K562 (cell line): ENCODE data around the gene CCM2. TPM values are rescaled to one million over a fixed set of nuclear protein-coding genes. Genes with fewer than 3 reads are reported as not detected.

Source experiments
- BACH1 ChIP-seq: fragments of 200-800 bp; sonication (Bioruptor generic); IDR thresholded peaks from 2 replicates; pipeline ENCODE4 v1.6.1; 2016; ENCODE audit warnings: missing genetic modification characterization, missing compliant biosample characterization
- CBFA2T3 ChIP-seq: fragments of 450-650 bp; IDR thresholded peaks from 2 replicates; pipeline ENCODE4 v1.6.1; 2017
- MTA2 ChIP-seq: fragments of 450-650 bp; IDR thresholded peaks from 2 replicates; pipeline ENCODE4 v1.6.1; 2016; ENCODE audit warnings: low read depth
- POLR2AphosphoS5 ChIP-seq: IDR thresholded peaks from 2 replicates; pipeline ENCODE4 v1.6.1; 2011; ENCODE audit warnings: mild to moderate bottlenecking, low read depth, low read length, moderate library complexity; ENCODE audit not compliant: control insufficient read depth, insufficient read depth
- POLR3A ChIP-seq: IDR thresholded peaks from 2 replicates; pipeline ENCODE4 v1.6.1; 2011; ENCODE audit warnings: borderline replicate concordance, mild to moderate bottlenecking, moderate library complexity; ENCODE audit not compliant: insufficient read length, insufficient read depth; ENCODE audit errors: extremely low read depth
- STAT5A ChIP-seq: IDR thresholded peaks from 2 replicates; pipeline ENCODE4 v1.6.1; 2012; ENCODE audit warnings: low read length, inconsistent platforms, borderline replicate concordance
- TBL1XR1 ChIP-seq, 2 experiments: IDR thresholded peaks; 2 replicates each; pipeline ENCODE4 v1.6.1; 2012; ENCODE audit warnings: improper control_type of control experiment in 2 of 2, low read length in 2 of 2, mild to moderate bottlenecking in 1 of 2
- ZNF175 ChIP-seq: fragments of 200-800 bp; sonication (Bioruptor generic); IDR thresholded peaks from 2 replicates; pipeline ENCODE4 v1.6.1; 2016; ENCODE audit warnings: low read depth, mild to moderate bottlenecking, missing genetic modification characterization, missing compliant biosample characterization
- ZNF324 ChIP-seq: fragments of 250-450 bp; sonication (Bioruptor Pico); IDR thresholded peaks from 2 replicates; pipeline ENCODE4 v1.4.0; 2020; ENCODE audit warnings: mild to moderate bottlenecking
- ZNF778 ChIP-seq: fragments of 450-650 bp; formaldehyde crosslinking; IDR thresholded peaks from 2 replicates; pipeline ENCODE4 v1.4.0; 2020; ENCODE audit warnings: mild to moderate bottlenecking, moderate library complexity
- polyA plus RNA-seq, 8 experiments: library from polyadenylated mRNA; depleted of rRNA in 4 of 8; stranded (reverse) in 5 of 8; unstranded in 3 of 8; fragments of >200 nt; fragmentation: Nextera tagmentation in 2 of 8; fragmentation: Illumina TruSeq in 1 of 8; extraction: Ambion mirVana in 2 of 8; extraction: Trizol in 1 of 8; gene quantifications; 2 replicates each; pipeline versions ENCODE4 v1.2.1 to v1.2.3, GENCODE V29; 2011 to 2014; ENCODE audit warnings: inconsistent platforms in 1 of 8, missing spikeins in 1 of 8
- total RNA-seq, 7 experiments: library from RNA; depleted of rRNA in 6 of 7; stranded (reverse); fragments of >200 nt in 6 of 7; fragmentation: Illumina TruSeq in 2 of 7; extraction: Trizol in 2 of 7; gene quantifications; 2 replicates each; pipeline versions ENCODE4 v1.2.1 to v1.2.3, GENCODE V29; 2011 to 2021; ENCODE audit warnings: low replicate concordance in 1 of 7
- TF ChIP-seq, protein P1 (sequence below), 2 experiments: fragments of 150-350 bp in 1 of 2; IDR thresholded peaks; 2 replicates each; pipeline ENCODE4 v1.6.1; 2012 to 2016; ENCODE audit warnings: low read depth in 2 of 2, low read length in 2 of 2, mild to moderate bottlenecking in 1 of 2, moderate library complexity in 1 of 2
- TF ChIP-seq, protein P2 (sequence below): fragments of 450-650 bp; IDR thresholded peaks from 2 replicates; pipeline ENCODE4 v1.6.1; 2016; ENCODE audit warnings: low read depth
- TF ChIP-seq, protein P3 (sequence below): fragments of 450-650 bp; IDR thresholded peaks from 2 replicates; pipeline ENCODE4 v1.7.0; 2016; ENCODE audit warnings: borderline replicate concordance

Gene CCM2
- total and polyA plus RNA-seq, 9 of the 15 experiments (the other 6 are each of a cell fraction or from before 2014, with no cell fraction given) = 0.41 to 38.6 (median 25.9) TPM

DNA sequence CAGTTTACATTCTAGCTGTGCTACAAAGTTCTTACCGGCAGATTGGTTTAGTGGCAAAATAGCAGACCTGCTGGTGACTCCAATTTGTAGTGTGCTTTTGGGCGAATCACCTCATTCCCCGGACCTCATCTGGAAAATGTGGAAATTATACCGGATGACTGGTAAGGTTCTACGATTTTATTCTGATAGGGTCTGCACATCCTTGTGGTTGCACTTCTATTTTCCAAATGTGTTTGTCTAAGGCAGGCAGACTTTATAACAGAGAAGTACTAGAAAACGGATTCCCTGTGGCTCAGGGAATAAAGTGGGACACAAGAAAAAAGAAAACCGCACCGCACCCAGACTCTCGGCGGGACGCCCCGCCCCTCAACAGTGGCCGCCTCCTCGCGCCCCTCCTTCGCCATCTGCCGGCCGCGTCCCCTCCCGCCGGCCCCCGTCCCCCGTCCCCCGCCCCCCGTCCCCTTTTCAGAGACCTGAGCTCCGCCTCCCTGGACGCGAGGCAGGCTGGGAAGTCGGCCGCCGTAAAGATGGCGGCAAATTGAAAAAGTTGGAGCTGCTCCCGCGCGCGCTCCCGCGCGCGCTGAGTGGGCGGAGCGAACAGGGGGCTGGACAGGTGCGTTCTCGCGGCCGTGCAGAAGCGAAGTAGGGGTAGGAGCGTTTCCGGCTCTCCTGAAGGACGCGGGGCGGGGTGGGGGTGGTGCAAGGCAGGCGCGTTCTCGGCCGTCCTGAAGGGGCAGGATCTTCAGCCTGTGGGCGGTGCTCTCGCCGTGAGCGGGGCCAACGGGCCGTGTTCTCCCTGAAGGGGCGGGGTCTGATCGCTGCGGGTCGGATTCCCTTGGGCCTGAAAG is 532 bp upstream of the CCM2 start (continued):
- TF ChIP-seq MTA2 = no peak
- TF ChIP-seq POLR3A = no peak
- no peak for TF ChIP-seq ZNF778 (CRISPR knock-in tag)
- TF ChIP-seq, protein P1, sequence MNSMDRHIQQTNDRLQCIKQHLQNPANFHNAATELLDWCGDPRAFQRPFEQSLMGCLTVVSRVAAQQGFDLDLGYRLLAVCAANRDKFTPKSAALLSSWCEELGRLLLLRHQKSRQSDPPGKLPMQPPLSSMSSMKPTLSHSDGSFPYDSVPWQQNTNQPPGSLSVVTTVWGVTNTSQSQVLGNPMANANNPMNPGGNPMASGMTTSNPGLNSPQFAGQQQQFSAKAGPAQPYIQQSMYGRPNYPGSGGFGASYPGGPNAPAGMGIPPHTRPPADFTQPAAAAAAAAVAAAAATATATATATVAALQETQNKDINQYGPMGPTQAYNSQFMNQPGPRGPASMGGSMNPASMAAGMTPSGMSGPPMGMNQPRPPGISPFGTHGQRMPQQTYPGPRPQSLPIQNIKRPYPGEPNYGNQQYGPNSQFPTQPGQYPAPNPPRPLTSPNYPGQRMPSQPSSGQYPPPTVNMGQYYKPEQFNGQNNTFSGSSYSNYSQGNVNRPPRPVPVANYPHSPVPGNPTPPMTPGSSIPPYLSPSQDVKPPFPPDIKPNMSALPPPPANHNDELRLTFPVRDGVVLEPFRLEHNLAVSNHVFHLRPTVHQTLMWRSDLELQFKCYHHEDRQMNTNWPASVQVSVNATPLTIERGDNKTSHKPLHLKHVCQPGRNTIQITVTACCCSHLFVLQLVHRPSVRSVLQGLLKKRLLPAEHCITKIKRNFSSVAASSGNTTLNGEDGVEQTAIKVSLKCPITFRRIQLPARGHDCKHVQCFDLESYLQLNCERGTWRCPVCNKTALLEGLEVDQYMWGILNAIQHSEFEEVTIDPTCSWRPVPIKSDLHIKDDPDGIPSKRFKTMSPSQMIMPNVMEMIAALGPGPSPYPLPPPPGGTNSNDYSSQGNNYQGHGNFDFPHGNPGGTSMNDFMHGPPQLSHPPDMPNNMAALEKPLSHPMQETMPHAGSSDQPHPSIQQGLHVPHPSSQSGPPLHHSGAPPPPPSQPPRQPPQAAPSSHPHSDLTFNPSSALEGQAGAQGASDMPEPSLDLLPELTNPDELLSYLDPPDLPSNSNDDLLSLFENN (IDR thresholded peaks at IDR 0.05; ENCODE audit: low read depth in 2 of 2, low read length in 2 of 2) = no peak
- TF ChIP-seq TBL1XR1 (IDR thresholded peaks at IDR 0.05; ENCODE audit: low read length in 2 of 2) = no peak
- TF ChIP-seq, protein P2, sequence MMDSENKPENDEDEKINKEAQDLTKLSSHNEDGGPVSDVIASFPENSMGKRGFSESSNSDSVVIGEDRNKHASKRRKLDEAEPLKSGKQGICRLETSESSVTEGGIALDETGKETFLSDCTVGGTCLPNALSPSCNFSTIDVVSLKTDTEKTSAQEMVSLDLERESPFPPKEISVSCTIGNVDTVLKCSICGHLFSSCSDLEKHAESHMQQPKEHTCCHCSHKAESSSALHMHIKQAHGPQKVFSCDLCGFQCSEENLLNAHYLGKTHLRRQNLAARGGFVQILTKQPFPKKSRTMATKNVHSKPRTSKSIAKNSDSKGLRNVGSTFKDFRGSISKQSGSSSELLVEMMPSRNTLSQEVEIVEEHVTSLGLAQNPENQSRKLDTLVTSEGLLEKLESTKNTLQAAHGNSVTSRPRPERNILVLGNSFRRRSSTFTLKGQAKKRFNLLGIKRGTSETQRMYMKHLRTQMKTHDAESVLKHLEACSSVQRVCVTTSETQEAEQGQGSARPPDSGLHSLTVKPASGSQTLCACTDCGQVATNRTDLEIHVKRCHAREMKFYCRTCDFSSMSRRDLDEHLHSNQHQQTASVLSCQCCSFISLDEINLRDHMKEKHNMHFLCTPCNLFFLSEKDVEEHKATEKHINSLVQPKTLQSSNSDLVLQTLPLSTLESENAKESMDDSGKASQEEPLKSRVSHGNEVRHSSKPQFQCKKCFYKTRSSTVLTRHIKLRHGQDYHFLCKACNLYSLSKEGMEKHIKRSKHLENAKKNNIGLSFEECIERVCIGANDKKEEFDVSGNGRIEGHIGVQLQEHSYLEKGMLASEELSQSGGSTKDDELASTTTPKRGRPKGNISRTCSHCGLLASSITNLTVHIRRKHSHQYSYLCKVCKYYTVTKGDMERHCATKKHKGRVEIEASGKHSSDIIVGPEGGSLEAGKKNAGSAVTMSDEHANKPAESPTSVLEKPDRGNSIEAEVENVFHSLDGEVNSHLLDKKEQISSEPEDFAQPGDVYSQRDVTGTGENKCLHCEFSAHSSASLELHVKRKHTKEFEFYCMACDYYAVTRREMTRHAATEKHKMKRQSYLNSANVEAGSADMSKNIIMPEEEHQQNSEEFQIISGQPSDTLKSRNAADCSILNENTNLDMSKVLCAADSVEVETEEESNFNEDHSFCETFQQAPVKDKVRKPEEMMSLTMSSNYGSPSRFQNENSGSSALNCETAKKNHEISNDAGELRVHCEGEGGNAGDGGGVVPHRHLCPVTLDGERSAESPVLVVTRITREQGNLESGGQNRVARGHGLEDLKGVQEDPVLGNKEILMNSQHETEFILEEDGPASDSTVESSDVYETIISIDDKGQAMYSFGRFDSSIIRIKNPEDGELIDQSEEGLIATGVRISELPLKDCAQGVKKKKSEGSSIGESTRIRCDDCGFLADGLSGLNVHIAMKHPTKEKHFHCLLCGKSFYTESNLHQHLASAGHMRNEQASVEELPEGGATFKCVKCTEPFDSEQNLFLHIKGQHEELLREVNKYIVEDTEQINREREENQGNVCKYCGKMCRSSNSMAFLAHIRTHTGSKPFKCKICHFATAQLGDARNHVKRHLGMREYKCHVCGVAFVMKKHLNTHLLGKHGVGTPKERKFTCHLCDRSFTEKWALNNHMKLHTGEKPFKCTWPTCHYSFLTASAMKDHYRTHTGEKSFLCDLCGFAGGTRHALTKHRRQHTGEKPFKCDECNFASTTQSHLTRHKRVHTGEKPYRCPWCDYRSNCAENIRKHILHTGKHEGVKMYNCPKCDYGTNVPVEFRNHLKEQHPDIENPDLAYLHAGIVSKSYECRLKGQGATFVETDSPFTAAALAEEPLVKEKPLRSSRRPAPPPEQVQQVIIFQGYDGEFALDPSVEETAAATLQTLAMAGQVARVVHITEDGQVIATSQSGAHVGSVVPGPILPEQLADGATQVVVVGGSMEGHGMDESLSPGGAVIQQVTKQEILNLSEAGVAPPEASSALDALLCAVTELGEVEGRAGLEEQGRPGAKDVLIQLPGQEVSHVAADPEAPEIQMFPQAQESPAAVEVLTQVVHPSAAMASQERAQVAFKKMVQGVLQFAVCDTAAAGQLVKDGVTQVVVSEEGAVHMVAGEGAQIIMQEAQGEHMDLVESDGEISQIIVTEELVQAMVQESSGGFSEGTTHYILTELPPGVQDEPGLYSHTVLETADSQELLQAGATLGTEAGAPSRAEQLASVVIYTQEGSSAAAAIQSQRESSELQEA = no peak
- TF ChIP-seq CBFA2T3 = no peak
- no peak for TF ChIP-seq STAT5A
- TF ChIP-seq ZNF324 (CRISPR knock-in tag) = no peak
- no peak for TF ChIP-seq ZNF175 (CRISPR knock-in tag)
- TF ChIP-seq, protein P3, sequence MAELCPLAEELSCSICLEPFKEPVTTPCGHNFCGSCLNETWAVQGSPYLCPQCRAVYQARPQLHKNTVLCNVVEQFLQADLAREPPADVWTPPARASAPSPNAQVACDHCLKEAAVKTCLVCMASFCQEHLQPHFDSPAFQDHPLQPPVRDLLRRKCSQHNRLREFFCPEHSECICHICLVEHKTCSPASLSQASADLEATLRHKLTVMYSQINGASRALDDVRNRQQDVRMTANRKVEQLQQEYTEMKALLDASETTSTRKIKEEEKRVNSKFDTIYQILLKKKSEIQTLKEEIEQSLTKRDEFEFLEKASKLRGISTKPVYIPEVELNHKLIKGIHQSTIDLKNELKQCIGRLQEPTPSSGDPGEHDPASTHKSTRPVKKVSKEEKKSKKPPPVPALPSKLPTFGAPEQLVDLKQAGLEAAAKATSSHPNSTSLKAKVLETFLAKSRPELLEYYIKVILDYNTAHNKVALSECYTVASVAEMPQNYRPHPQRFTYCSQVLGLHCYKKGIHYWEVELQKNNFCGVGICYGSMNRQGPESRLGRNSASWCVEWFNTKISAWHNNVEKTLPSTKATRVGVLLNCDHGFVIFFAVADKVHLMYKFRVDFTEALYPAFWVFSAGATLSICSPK = no peak
- TF ChIP-seq BACH1 (tag) = no peak
- TF ChIP-seq POLR2AphosphoS5 = 0 out of 2 replicates have a peak, but pooled peaks have one; percentile 36
